Fibroblast of upper back skin (primary cell): ENCODE results near the gene PNPLA6.
"Not testable (repeated sequence)": the region's sequence is repeated elsewhere in the genome, so short reads cannot be mapped to it uniquely, and the experiment has no call there.

Source experiments
- DNase-seq: peaks from one replicate; pipeline ENCODE4 v3.0.0-alpha.2; 2013

PNPLA6 gene

GRCh38 chr19:7556696-7557315, 21.3 kb downstream of the PNPLA6 start:
- DNase-seq: no peak

GRCh38 chr19:7558667-7559066, 23.1 kb downstream of the PNPLA6 start:
- no peak for DNase-seq

DNA sequence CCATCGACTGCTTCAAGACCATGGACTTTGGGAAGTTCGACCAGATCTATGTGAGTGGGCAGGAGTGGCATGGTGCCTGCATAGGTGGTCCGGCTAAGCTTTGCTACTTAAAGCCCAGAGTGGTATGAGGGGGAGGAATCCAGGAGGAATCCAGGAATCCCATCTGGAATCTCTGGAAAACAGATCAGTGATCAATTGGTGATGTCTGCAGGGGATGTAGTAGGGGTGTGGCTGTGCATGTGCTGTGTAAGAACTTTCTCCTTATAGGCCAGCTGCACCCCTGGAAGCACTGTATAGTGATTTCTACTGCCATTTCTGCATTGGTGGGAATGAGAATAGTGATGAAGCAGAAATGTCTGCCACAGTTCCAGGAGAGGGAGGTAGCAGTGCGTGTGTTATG, 23.6 kb downstream of the PNPLA6 start:
- DNase-seq: no peak

DNA sequence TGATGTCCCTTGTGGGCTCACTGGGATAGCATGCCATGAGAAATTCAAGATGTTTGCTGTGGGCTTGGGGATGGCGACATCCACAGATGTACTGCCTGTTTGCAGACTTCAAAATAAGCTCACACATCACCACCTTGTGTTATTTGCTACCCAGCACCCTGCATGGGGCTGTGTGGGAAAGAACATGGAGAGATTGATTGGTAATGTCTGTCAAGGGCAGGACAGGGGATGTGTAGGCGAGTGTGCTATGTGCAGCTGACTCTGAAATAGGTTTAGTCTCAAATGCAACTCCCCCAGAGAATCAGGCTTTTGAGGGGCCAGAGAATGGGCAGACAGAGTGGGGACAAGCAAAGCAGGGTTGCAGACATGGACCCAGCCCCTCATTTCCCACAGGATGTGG, 24.7 kb downstream of the PNPLA6 start:
- no peak for DNase-seq

DNA sequence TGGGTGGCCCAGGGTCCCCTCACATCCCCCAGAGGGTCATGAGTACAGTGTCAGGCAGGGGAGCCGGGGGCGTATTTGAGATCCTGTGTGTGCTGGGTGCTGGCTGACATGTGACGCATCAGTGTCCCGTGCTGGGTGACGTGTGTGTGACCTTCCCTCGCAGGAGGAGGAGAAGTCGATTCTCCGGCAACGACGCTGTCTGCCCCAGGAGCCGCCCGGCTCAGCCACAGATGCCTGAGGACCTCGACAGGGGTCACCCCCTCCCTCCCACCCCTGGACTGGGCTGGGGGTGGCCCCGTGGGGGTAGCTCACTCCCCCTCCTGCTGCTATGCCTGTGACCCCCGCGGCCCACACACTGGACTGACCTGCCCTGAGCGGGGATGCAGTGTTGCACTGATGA, 25.8 kb downstream of the PNPLA6 start:
- no peak for DNase-seq

- no peak for DNase-seq
Measured at GRCh38 chr19:7562646-7563393, 27.3 kb downstream of the PNPLA6 start.

GRCh38 chr19:7564866-7565265, 29.3 kb downstream of the PNPLA6 start:
- DNase-seq: no peak

- no peak for DNase-seq
Measured at GRCh38 chr19:7565332-7565731, 29.8 kb downstream of the PNPLA6 start.

DNA sequence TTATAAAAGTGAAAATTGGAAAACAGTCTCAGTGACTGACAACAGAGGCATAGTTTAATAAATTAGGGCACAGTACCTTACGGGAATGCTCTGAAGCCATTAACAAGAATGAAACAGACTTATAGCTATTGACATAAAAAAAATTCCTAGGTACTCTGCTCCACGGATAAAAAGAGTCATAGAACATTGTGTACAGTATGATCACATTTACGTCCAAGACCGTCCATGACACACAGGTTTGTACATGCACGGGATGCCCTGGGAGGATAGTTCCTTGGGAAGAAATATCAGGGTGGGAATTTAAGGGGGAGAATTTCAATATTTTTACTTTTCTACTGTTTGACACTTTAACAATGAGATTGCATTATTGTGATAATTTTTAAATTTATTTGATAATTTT, 35.2 kb downstream of the PNPLA6 start:
- no peak for DNase-seq

DNA sequence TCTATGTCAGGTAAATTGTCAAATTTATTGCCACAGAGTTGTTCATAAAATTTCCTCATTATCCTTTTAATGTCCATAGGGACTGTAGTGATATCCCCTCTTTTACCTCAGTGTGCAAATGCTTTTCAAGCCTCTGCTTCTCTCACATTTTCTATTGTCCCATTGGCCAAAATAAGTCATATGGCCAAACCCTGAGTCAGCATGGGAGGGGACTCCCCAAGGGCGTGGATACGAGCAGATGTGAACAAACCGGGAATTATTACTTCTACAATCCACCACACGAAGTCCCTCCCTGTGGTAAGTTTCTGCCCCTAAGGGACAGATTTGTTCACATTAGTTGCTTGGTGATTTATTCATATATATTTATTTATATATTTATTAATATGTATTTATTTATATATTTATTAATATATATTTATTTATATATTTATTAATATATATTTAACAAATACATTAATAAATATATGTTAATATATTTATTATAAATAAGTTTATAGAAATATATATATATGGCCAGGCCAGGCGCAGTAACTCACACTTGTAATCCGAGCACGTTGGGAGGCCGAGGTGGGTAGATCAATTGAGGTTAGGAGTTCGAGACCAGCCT, 40.0 kb downstream of the PNPLA6 start:
- DNase-seq: no peak

DNA sequence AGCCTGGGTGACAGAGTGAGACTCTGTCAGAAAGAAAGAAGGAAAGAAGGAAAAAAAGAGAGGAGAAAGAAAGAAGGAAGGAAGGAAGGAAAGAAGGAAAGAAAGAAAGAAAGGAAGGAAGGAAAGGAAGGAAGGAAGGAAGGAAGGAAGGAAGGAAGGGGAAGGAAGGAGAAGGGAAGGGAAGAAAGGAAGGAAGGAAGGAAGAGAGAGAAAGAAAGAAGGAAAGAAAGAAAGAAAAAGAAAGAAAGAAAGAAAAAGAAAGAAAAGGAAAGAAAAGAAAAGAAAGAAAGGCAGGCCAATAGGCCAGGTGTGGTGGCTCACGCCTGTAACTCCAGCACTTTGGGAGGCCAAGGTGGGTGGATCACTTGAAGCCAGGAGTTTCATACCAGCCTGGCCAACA, 41.9 kb downstream of the PNPLA6 start:
- DNase-seq: not testable (repeated sequence)

DNA sequence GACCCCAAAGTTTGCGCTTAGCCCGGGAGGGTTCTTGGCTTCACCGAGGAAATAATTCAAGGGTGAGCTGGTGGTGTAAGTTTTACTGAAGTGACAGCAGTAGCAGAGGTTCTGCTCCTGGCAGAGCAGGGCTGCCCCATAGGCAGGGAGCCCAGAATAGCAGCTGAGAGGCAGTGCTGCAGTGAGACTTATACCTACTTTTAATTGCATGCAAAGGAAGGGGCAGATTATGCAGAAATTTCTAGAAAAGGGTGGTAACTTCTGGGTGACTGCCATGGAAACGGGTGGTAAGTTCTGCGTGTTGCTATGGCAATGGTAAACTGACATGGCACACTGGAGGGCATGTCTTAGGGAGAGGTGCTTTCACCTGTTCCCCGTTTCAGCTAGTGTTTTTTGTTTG, 42.6 kb downstream of the PNPLA6 start:
- DNase-seq: no peak

DNA sequence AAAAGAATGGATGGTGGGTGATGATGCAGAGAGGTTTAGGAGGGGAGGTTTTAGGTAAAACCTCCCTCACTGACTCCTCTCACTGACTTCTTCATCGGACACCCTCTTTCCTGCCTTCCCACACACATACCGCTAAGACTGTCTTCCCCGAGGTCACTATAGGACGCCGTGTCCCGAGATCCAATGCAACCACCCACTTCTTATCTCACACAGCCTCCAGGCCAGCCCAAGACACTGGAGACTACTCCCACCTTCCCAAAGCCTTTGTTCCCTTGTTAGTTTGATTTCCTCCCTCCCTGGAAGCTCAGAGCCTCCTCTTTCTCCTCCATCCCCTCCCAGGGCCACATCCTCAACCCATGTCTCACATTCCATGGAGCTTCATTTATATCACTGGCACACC, 43.7 kb downstream of the PNPLA6 start:
- no peak for DNase-seq

GRCh38 chr19:7582446-7582845, 46.9 kb downstream of the PNPLA6 start:
- DNase-seq: no peak

- no peak for DNase-seq
Measured at GRCh38 chr19:7589822-7590221, 54.3 kb downstream of the PNPLA6 start.

- DNase-seq: no peak
Measured at GRCh38 chr19:7590256-7590655, 54.7 kb downstream of the PNPLA6 start.

- peak; percentile 7 for DNase-seq
Measured at GRCh38 chr19:7595466-7596133, 60.1 kb downstream of the PNPLA6 start, which contains the start of gene CAMSAP3. Gene CAMSAP3 (plus strand): TSS chr19:7595863. CDS start chr19:7596003, 140 bp downstream.

DNA sequence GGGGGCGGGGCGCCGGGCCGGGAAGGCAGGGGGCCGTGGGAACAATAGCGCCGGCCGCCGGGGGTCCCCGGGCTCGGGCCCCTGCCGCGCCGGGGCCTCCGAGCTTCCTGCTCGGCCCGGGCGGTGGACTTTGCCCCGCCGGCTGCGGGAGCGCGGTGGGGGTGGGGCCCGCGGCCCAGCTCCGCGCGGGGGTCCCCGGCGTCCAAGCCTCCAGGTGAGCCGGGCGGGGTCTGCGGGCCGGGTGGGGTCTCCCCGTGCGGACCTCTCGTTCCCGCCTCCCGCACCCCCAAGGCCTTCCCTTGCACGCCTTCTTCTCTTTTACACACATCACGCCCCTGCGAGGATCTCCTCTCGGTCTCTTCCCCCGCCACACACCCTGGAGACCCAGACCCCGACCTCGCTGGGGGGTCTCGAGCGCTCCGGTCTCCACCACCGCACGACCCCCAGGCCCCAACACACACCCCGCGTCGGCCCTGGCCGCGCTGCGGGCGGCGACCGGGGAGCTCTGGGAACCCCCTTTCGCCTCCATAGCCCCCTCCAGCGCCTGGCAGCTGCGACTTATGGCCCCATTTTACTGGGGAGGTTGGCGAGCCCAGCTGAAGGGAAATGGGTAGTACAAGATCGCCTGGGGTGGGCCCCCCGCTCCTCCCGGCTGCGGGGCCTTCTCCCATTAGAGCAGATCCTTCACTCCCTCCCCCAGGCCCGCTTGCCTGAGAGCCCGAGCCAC, 60.9 kb downstream of the PNPLA6 start:
- DNase-seq: no peak

DNA sequence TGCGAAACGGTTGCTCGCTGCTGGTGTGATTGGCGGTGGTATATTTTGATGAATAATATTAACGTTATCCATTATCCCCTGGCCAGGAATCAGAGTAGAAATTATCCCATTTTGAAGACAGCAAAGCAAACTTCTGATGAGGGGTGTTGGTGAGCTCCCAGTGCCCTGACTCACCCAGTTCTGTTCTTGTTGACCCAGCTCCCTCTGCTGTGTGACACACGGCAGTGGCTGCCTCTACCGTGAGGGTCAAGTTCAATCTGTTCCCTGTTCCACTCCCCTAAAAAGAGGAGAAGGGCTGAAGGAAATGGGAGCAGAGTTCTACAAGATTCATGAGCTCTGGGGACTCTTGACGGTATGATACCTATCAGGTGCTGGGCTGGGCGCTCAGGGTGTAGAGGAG, 62.2 kb downstream of the PNPLA6 start:
- DNase-seq: no peak

- no peak for DNase-seq
Measured at GRCh38 chr19:7598180-7598579, 62.7 kb downstream of the PNPLA6 start.

DNA sequence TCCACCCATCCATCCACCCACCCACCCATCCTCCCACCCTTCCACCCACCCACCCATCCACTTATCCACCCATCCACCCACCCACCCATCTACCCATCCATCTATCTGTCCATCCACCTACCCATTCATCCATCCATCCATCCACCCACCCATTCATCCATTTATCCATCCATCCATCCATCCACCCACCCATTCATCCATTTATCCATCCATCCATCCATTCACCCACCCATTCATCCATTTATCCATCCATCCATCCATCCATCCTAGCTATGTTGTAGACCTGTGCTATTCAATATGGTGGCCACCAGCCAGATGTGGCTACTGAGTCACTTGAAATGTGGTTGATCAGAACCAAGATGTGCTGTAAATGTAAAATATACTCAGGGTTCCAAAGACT, 65.2 kb downstream of the PNPLA6 start:
- DNase-seq: no peak

DNA sequence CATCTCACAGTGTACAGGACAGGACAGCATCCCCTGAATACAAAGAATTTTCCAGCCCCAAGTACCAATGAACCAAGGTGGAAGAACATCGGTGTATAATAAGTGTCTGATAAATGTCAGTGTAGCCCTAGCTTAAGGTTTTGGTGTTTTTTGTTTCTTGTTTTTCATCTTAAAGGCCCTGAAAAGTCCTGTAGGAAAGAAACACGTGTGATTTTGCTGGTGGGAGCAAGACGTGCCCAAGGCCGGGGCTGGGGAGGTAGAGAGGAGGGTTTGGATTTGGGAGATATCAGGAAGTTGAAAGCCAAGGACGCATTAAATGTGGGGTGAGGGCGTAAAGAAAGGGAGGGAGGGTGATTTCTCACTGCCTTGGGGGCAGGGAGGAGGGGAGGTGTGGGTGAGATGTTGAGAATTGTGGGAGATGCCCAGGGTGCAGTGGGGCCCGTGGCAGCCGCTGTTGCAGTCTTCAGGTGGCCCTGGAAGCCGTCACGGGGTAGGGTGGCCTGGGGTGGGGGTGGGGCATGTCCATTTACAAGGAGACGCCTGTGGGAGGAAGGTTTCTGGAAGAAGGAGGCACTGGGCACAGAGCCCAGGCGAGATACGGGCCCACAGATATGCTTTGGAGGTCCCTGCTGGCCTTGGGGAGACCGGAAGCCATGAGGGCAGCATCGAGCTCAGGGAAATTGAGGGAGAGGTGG, 66.9 kb downstream of the PNPLA6 start:
- no peak for DNase-seq
